HL-60 (cell line): ENCODE results near the gene CEACAM6.

Experiments used
- DNase-seq, 2 experiments: peaks; one replicate each; pipeline ENCODE4 v3.0.0-alpha.2; 2010 to 2020; ENCODE audit warnings: low read depth in 1 of 2, low spot score in 1 of 2
- H3K27ac ChIP-seq: fragments of 250-450 bp; sonication (Bioruptor Pico); replicated peaks from 2 replicates; pipeline ENCODE4 v1.5.1; 2020; ENCODE audit warnings: mild to moderate bottlenecking, moderate library complexity
- H3K27me3 ChIP-seq: fragments of 250-450 bp; sonication (Bioruptor Pico); 2 replicates; pipeline ENCODE4 v1.5.1; 2021; ENCODE audit warnings: mild to moderate bottlenecking, moderate library complexity; ENCODE audit not compliant: insufficient read depth, poor library complexity, severe bottlenecking
- H3K4me3 ChIP-seq: replicated peaks from 2 replicates; pipeline ENCODE4 v1.5.1; 2011; ENCODE audit warnings: mild to moderate bottlenecking, control low read depth, low read length; ENCODE audit not compliant: insufficient read depth
- GABPA ChIP-seq: IDR thresholded peaks from 2 replicates; pipeline ENCODE4 v1.6.1; 2012; ENCODE audit warnings: low read depth
- POLR2AphosphoS5 ChIP-seq: IDR thresholded peaks from 2 replicates; pipeline ENCODE4 v1.6.1; 2012; ENCODE audit warnings: low read depth
- SPI1 ChIP-seq: IDR thresholded peaks from 2 replicates; pipeline ENCODE4 v1.6.1; 2012; ENCODE audit warnings: low read depth, mild to moderate bottlenecking, borderline replicate concordance
- TF ChIP-seq, protein P1 (sequence below): IDR thresholded peaks from one replicate; pipeline ENCODE4 v1.5.1; 2011; ENCODE audit warnings: low read length, control low read depth, inconsistent platforms; ENCODE audit not compliant: insufficient read depth
- TF ChIP-seq, protein P2 (sequence below): IDR thresholded peaks from 2 replicates; pipeline ENCODE4 v1.6.1; 2012; ENCODE audit warnings: low read depth; ENCODE audit not compliant: insufficient replicate concordance

CEACAM6 gene

GRCh38 chr19:41711376-41712261 is 43.7 kb upstream of the CEACAM6 start:
- DNase-seq: no peak
- peaks cover 15% of the 10 kb centered on the region for H3K27me3 ChIP-seq
- TF ChIP-seq SPI1 (no peak), GABPA (no peak), POLR2AphosphoS5 (no peak)
- TF ChIP-seq, protein P1, sequence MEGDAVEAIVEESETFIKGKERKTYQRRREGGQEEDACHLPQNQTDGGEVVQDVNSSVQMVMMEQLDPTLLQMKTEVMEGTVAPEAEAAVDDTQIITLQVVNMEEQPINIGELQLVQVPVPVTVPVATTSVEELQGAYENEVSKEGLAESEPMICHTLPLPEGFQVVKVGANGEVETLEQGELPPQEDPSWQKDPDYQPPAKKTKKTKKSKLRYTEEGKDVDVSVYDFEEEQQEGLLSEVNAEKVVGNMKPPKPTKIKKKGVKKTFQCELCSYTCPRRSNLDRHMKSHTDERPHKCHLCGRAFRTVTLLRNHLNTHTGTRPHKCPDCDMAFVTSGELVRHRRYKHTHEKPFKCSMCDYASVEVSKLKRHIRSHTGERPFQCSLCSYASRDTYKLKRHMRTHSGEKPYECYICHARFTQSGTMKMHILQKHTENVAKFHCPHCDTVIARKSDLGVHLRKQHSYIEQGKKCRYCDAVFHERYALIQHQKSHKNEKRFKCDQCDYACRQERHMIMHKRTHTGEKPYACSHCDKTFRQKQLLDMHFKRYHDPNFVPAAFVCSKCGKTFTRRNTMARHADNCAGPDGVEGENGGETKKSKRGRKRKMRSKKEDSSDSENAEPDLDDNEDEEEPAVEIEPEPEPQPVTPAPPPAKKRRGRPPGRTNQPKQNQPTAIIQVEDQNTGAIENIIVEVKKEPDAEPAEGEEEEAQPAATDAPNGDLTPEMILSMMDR: no peak
- TF ChIP-seq, protein P2, sequence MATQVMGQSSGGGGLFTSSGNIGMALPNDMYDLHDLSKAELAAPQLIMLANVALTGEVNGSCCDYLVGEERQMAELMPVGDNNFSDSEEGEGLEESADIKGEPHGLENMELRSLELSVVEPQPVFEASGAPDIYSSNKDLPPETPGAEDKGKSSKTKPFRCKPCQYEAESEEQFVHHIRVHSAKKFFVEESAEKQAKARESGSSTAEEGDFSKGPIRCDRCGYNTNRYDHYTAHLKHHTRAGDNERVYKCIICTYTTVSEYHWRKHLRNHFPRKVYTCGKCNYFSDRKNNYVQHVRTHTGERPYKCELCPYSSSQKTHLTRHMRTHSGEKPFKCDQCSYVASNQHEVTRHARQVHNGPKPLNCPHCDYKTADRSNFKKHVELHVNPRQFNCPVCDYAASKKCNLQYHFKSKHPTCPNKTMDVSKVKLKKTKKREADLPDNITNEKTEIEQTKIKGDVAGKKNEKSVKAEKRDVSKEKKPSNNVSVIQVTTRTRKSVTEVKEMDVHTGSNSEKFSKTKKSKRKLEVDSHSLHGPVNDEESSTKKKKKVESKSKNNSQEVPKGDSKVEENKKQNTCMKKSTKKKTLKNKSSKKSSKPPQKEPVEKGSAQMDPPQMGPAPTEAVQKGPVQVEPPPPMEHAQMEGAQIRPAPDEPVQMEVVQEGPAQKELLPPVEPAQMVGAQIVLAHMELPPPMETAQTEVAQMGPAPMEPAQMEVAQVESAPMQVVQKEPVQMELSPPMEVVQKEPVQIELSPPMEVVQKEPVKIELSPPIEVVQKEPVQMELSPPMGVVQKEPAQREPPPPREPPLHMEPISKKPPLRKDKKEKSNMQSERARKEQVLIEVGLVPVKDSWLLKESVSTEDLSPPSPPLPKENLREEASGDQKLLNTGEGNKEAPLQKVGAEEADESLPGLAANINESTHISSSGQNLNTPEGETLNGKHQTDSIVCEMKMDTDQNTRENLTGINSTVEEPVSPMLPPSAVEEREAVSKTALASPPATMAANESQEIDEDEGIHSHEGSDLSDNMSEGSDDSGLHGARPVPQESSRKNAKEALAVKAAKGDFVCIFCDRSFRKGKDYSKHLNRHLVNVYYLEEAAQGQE: no peak
- H3K27ac ChIP-seq: no peak overlapping the region
- H3K4me3 ChIP-seq: no peak overlapping the region

- TF ChIP-seq POLR2AphosphoS5 (no peak), SPI1 (no peak), GABPA (no peak)
- TF ChIP-seq, protein P2: no peak
- TF ChIP-seq, protein P1: no peak
- H3K27ac ChIP-seq: no peak overlapping the region
- DNase-seq: no peak
- H3K4me3 ChIP-seq: no peak overlapping the region
- H3K27me3 ChIP-seq: peaks cover 19% of the 10 kb centered on the region
Observed at GRCh38 chr19:41714598-41714997, 40.7 kb upstream of the CEACAM6 start.

GRCh38 chr19:41718761-41719160 is 36.6 kb upstream of the CEACAM6 start:
- H3K4me3 ChIP-seq: no peak overlapping the region
- DNase-seq: no peak
- H3K27me3 ChIP-seq: peaks cover 17% of the 10 kb centered on the region
- no peak for TF ChIP-seq SPI1
- TF ChIP-seq, protein P1: no peak
- TF ChIP-seq, protein P2: no peak
- no peak for TF ChIP-seq POLR2AphosphoS5
- TF ChIP-seq GABPA: no peak
- no peak overlapping the region for H3K27ac ChIP-seq
